SKM-1 (cell line): ENCODE data around the gene HLA-DMB.
"Not testable (repeated sequence)": the region's sequence is repeated elsewhere in the genome, so short reads cannot be mapped to it uniquely, and the experiment has no call there.

Experiments
- DNase-seq: peaks from one replicate; lab custom pipeline; 2025; ENCODE audit not compliant: unreplicated experiment; lab: John Stamatoyannopoulos, UW

Gene HLA-DMB

GRCh38 chr6:32950449-32950848 is 9.6 kb upstream of the HLA-DMB start:
- DNase-seq: no peak

GRCh38 chr6:32950010-32950409 is 9.2 kb upstream of the HLA-DMB start:
- no peak for DNase-seq

DNA sequence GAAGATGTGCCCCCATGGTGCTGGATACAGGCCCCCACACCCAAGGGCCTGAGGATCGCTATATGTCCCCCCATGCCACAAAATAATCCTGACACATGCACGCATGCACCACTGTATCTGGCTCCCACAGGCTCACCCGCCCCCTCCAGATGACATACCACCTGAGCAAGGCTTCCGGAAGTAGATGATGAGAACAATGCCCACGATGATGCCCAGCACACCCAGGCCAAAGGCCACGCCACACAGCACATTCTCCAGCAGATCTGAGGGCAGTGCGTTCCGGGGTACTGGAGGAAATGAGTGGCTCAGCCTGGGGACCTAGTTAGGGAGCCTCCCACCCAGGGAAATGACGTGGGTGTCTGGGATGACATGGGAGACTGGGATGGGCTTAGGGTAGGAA is 8.3 kb upstream of the HLA-DMB start:
- DNase-seq: no peak

DNA sequence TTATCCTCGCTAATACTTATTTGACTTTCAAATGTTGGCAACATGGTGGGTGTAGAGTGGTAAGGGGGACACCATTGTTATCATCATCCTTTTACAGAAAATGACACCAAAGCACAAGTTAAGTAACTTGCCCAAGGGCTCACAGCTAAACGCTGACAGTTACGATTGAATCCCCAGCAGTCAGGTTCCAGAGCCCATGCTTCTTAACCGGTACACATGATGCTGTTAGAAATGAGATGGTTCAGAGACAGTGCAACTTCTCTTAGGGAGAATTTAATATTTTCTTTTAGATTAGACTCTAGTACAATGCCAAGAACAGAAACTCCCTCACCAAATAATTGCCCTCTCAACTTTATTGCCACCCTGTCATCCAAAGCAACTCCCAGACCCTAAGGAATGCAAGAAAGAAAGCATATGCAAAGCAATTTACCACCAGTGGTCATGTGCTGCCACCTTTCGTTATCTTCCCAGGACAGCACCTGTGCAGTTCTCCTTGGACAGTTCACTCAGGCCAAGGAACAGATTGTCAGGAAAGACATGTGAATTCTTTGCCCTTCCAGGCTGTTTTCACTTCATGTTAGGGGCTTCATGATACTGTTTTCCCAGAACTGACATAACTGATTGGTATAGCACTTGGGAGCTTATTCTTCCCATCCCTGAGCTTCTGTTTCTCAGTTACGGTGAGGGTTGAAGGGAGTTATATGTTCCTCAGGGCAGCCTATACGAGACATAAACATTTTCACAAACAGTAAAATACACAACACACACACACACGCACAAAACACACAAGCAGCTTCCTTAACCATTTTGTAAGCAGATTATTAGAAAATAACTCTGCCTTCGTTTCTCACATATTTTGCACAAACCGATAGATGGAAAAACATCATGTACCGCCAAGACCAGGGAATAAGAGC is 7.0 kb upstream of the HLA-DMB start:
- DNase-seq: no peak

DNA sequence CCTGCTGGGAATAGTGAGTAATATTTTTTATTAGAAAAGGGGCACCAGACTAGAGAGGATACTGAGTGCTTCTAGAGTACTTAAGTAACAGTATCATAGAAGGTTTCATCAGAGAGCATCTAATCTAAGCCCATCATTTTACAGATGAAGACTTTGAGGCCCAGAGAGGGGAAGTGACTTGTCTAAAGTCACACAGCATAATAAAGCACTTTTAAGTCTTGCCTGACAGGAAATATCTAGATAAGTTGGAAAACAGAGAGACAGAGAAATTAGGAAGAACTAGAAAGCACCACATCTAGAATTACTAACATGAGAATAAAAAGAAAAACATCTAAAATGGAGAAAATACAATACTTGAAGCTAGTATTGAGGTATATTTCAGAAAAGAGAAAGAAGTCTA is 6.1 kb upstream of the HLA-DMB start:
- no peak for DNase-seq

- no peak for DNase-seq
Observed at GRCh38 chr6:32945953-32946352, 5.1 kb upstream of the HLA-DMB start.

DNA sequence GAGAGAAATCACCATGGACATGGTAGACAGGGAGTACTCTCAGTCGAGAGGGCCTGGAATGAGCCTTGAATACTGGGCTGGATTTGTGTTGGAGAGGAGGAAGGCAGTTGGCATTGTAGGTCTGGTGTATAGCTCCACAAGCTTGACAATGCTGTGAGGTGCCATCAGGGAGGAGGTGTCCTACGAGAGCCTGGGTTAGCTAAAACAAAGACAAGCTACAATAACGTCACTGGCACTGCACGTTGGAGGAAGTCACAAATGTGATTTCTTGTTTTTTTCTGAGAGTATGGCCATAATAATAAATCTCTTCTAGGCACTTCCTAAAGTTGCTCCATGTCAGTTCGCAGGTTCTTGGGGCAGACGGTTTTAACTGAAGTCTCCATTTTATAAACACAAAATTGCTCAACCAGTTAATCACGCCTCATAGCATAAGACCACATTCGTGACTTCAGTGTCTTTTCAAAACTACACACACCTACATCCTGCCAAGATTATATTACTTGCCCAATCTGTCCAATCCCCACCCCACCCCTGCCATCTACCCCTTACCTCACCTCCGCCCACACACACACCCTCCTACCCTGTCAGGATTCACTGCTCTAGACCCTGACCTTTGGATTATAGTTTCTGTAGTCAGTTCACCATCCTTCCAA is 4.4 kb upstream of the HLA-DMB start:
- no peak for DNase-seq

DNA sequence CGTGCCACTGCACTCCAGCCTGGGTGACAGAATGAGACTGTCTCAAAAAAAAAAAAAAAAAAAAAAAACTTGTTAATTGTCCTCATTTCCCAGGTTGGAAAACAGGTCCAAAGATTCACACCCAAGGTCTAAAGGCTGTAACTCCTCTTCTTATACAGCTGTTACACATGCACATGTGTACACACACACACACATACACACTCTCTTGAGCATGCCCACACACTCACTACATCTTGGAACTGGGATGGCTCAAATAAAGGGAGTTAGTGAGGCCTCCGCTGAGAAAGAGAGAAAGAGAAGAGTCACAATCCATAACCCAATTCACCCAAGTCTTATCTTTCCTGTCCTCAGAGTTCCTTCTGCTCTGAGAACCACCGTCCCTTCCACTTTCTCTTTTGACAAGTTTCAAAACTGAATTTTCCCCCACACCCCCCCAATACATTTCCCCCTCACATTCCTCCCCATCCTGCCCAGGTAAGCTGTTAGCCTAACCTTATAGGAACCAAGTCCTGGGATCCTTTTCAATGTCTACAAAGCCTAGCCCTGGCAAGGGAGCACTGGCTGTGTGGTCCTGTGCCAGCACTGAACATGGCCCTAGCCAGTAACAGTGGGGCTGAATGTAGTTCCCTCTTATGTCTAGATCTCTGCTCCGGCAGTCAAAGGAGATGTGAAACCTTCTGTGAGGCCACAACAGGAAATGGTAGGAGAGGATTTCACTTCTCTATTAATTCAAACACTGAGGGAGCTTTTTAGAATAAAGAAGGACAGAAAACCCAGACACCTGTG is 3.2 kb upstream of the HLA-DMB start:
- DNase-seq: peak; percentile 78

GRCh38 chr6:32942555-32943123 is 1.8 kb upstream of the HLA-DMB start:
- not testable (repeated sequence) for DNase-seq

- no peak for DNase-seq
Observed at GRCh38 chr6:32941214-32941768, 463 bp upstream of the HLA-DMB start.

GRCh38 chr6:32938494-32938893 is 2.3 kb downstream of the HLA-DMB start:
- no peak for DNase-seq

DNA sequence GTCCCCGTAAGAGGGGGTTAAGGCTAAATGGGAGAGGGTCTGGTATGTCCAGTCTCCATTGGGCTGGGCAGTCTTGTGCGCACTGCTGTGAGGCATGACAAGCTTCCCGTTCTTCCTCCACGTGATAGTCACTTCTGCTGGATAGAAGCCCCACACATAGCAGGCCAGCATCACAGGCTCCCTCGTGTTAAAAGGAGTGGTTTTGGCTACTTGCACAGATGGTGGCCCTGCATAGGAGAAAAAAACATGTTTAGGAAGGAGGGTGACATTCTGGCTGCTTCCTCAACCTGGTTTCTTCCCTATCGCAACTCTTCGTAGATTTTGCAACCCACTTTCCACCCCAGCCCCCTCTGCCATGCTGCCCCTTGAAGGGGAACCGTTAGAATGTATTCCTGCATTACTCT is 3.6 kb downstream of the HLA-DMB start:
- DNase-seq: peak; percentile 43

DNA sequence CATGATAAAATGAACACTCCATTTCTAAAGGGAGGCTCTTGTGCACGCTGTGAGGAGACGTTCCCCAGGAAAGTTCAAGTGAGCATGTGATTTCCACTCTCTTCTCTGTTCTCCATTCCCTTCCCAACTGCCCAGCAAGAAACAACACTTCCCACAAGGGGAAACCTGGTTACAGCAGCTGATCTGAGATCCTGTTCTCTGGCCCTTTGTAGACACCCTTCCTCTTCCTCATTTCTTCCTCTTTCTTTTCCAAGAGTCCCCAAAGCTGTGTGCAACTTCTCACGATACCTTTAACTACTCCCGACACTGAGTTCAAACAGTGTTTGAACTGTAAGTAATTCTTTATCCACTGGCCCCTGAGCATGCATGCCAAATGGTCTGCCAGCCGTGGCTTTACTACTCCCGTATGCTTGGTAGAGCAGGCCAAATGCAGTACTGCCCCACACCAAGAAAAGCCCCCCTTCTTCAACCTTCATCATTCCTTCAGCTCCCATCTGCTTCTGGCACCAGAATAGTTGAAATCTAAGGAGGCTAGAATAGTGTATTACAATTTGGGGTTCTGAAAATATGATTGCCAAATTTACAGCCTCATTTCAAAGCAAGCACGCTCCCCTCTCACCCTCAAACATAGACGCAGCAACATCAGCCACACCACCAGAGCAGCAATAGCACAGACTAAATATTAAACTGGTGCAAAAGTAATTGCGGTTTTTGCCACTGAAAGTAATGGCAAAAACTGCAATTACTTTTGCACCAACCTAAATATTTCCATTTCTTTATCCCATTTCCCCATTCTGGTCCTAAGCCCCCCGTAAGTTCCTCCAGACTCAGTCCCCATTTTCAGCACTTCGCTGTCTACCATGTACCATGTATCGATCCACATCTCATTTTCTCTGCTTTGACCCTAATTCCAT is 4.3 kb downstream of the HLA-DMB start:
- no peak for DNase-seq

- DNase-seq: no peak
Observed at GRCh38 chr6:32935551-32936238, 5.1 kb downstream of the HLA-DMB start.

DNA sequence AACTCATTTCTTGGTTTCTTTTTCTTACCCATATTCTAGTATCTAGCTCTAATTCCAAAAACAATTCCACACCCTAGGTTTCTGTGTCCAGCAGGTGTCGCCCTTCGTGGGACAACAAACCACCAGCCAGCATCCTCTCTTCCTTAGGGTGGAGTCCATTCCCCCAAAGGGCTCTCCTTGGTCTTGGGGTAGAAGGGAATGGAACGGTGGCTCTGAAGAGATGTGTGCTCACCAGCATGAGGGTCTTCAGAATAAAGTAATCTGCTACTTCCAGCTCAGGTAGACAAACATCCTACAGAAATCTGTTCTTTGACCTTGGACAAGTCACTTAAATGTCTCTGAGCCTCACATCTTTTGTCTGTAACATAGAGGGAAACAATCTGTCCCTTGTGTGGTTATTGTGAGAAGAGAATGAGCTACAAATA is 7.2 kb downstream of the HLA-DMB start:
- peak; percentile 67 for DNase-seq

- DNase-seq: no peak
Observed at GRCh38 chr6:32932132-32932868, 8.5 kb downstream of the HLA-DMB start.

GRCh38 chr6:32931211-32931610 is 9.6 kb downstream of the HLA-DMB start:
- no peak for DNase-seq

DNA sequence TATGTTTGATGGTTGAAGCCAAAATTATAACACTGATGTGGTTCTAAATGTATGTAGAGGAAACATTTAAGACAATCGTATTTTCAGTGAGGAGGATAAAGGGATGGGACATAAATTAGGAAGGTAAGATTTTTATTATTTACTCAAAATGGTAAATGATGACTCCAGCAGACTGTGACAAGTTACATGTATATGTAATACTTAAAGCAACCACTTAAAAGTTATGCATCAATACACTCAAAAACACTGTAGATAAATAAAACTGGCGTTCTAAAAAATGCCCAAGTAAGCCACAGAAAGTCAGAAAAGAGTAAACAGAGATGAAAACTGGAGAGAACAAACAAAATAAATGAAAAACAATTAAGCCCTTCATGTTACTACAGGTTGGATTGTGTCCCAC is 18.7 kb downstream of the HLA-DMB start:
- DNase-seq: no peak

DNA sequence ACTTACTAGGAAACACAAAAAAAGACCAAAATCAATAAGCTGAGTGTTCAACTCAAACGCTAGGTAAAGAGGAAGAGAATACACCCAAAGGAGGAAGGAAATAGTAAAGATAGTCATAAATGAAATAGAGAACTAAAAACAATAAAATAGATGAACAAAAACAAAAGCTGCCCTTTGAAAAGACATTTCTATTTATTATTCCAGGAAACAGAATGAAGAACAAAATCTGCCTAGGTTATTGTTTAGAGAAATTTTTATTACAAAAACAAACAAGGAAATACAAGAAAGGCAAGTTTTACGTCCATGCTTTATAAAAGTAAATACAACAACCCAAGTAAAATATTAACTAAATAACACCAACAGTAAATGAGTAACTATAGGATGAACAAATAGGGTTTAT is 20.1 kb downstream of the HLA-DMB start:
- DNase-seq: peak; percentile 12
